Coronary artery (tissue), 2 donors: ENCODE data around the gene KRTAP5-11.
A peak's percentile ranks its signal among the peaks of the same experiment; 100 is the strongest.
"Not testable (repeated sequence)": the region's sequence is repeated elsewhere in the genome, so short reads cannot be mapped to it uniquely, and the experiment has no call there.

Experiments
- DNase-seq: peaks from one replicate; pipeline ENCODE4 v3.0.0-alpha.2; 2017; ENCODE audit warnings: low spot score
- H3K27ac ChIP-seq, 2 donors: fragments of 200-600 bp; sonication (generic); one replicate each; pipeline ENCODE4 v1.5.1; 2016 to 2019
- H3K4me3 ChIP-seq: fragments of 200-600 bp; sonication (generic); 2 replicates; pipeline ENCODE4 v1.5.1; 2016; ENCODE audit warnings: mild to moderate bottlenecking, moderate library complexity
- CTCF ChIP-seq: fragments of 200-600 bp; sonication (generic); IDR thresholded peaks from one replicate; pipeline ENCODE4 v1.5.1; 2019; ENCODE audit warnings: antibody characterized with exemption

KRTAP5-11 gene

GRCh38 chr11:71582309-71582895, at the start of gene KRTAP5-11:
TSS of gene KRTAP5-11 (minus strand) at chr11:71582875. CDS start at chr11:71582837, 38 bp downstream.
- DNase-seq: no peak
- Histone ChIP-seq H3K27ac (no peak within 1 kb of the TSS), H3K4me3 (no peak within 1 kb of the TSS)
- no peak for TF ChIP-seq CTCF

- not testable (repeated sequence) for H3K27ac ChIP-seq, DNase-seq, H3K4me3 ChIP-seq
These were observed 48.9 kb upstream of the KRTAP5-11 start for GRCh38 chr11:71631551-71631950.

- H3K27ac ChIP-seq, H3K4me3 ChIP-seq, DNase-seq: not testable (repeated sequence)
These were observed 47.4 kb upstream of the KRTAP5-11 start for GRCh38 chr11:71630071-71630470.

- not testable (repeated sequence) for H3K4me3 ChIP-seq, H3K27ac ChIP-seq
- peak; percentile 36 for DNase-seq
These were observed 46.3 kb upstream of the KRTAP5-11 start for GRCh38 chr11:71628943-71629342.

- H3K27ac ChIP-seq: not testable (repeated sequence)
- peak; percentile 12 for DNase-seq
These were observed 40.6 kb upstream of the KRTAP5-11 start for GRCh38 chr11:71623226-71623625.

GRCh38 chr11:71622561-71622960, 39.9 kb upstream of the KRTAP5-11 start:
- H3K4me3 ChIP-seq, H3K27ac ChIP-seq: not testable (repeated sequence)
- peak; percentile 19 for DNase-seq

More at GRCh38 chr11:71623226-71623625, 40.6 kb upstream of the KRTAP5-11 start:
- H3K4me3 ChIP-seq: not testable (repeated sequence)

GRCh38 chr11:71615003-71615402, 32.3 kb upstream of the KRTAP5-11 start:
- not testable (repeated sequence) for H3K4me3 ChIP-seq, H3K27ac ChIP-seq, DNase-seq

GRCh38 chr11:71614366-71614917, 31.8 kb upstream of the KRTAP5-11 start:
- H3K4me3 ChIP-seq, DNase-seq: not testable (repeated sequence)

GRCh38 chr11:71613931-71614330, 31.3 kb upstream of the KRTAP5-11 start:
- not testable (repeated sequence) for H3K4me3 ChIP-seq, H3K27ac ChIP-seq, DNase-seq

More at GRCh38 chr11:71614366-71614917, 31.8 kb upstream of the KRTAP5-11 start:
- not testable (repeated sequence) for H3K27ac ChIP-seq

GRCh38 chr11:71611218-71611910, 28.7 kb upstream of the KRTAP5-11 start:
- H3K4me3 ChIP-seq, H3K27ac ChIP-seq, DNase-seq: not testable (repeated sequence)

- DNase-seq, H3K4me3 ChIP-seq, H3K27ac ChIP-seq: not testable (repeated sequence)
These were observed 25.6 kb upstream of the KRTAP5-11 start for GRCh38 chr11:71608272-71608671.

- not testable (repeated sequence) for DNase-seq, H3K27ac ChIP-seq
- H3K4me3 ChIP-seq: peak overlapping the region; percentile 38
These were observed 25.0 kb upstream of the KRTAP5-11 start for GRCh38 chr11:71607520-71608216.

GRCh38 chr11:71606853-71607519, 24.3 kb upstream of the KRTAP5-11 start:
- not testable (repeated sequence) for H3K27ac ChIP-seq, DNase-seq
- peak overlapping the region; percentile 38 for H3K4me3 ChIP-seq

GRCh38 chr11:71604798-71605488, 22.3 kb upstream of the KRTAP5-11 start:
- H3K4me3 ChIP-seq, DNase-seq, H3K27ac ChIP-seq: not testable (repeated sequence)

GRCh38 chr11:71603221-71603620, 20.5 kb upstream of the KRTAP5-11 start:
- not testable (repeated sequence) for H3K27ac ChIP-seq, DNase-seq, H3K4me3 ChIP-seq

- H3K27ac ChIP-seq, DNase-seq, H3K4me3 ChIP-seq: not testable (repeated sequence)
These were observed 6.9 kb upstream of the KRTAP5-11 start for GRCh38 chr11:71589546-71589920.
